Ishikawa (cell line): ENCODE results near the gene LRRC46.

Experiments used
- CEBPB ChIP-seq: IDR thresholded peaks from 2 replicates; pipeline ENCODE4 v1.6.1; 2012
- CREB1 ChIP-seq: IDR thresholded peaks from 2 replicates; pipeline ENCODE4 v1.6.1; 2012; ENCODE audit warnings: low read depth
- EP300 ChIP-seq: IDR thresholded peaks from 2 replicates; pipeline ENCODE4 v1.6.1; 2012; ENCODE audit warnings: borderline replicate concordance
- FOXM1 ChIP-seq: IDR thresholded peaks from 2 replicates; pipeline ENCODE4 v1.6.1; 2012; ENCODE audit warnings: low read depth, borderline replicate concordance
- MAX ChIP-seq: IDR thresholded peaks from 2 replicates; pipeline ENCODE4 v1.6.1; 2012
- NFIC ChIP-seq: IDR thresholded peaks from 2 replicates; pipeline ENCODE4 v1.6.1; 2012
- RAD21 ChIP-seq: IDR thresholded peaks from 2 replicates; pipeline ENCODE4 v1.6.1; 2012; ENCODE audit warnings: low read depth
- REST ChIP-seq: IDR thresholded peaks from 2 replicates; pipeline ENCODE4 v1.6.1; 2012; ENCODE audit warnings: low read depth, mild to moderate bottlenecking
- TAF1 ChIP-seq: IDR thresholded peaks from 2 replicates; pipeline ENCODE4 v1.6.1; 2012; ENCODE audit warnings: low read depth, mild to moderate bottlenecking
- TCF12 ChIP-seq: IDR thresholded peaks from 2 replicates; pipeline ENCODE4 v1.6.1; 2012; ENCODE audit warnings: low read depth
- TEAD4 ChIP-seq: IDR thresholded peaks from 2 replicates; pipeline ENCODE4 v1.6.1; 2012
- USF1 ChIP-seq: IDR thresholded peaks from 2 replicates; pipeline ENCODE4 v1.6.1; 2012
- YY1 ChIP-seq: IDR thresholded peaks from 2 replicates; pipeline ENCODE4 v1.6.1; 2012; ENCODE audit warnings: low read depth
- ZBTB7A ChIP-seq: IDR thresholded peaks from 2 replicates; pipeline ENCODE4 v1.6.1; 2012; ENCODE audit warnings: low read depth

- TF ChIP-seq MAX (no peak), TEAD4 (no peak), REST (no peak), NFIC (no peak), CEBPB (no peak), CREB1 (no peak), EP300 (no peak), ZBTB7A (no peak), RAD21 (no peak), FOXM1 (no peak), TAF1 (no peak), USF1 (no peak), YY1 (no peak), TCF12 (no peak)
Observed at GRCh38 chr17:47807421-47807820, 24.0 kb upstream of the LRRC46 start.
